Small intestine (tissue), 7 donors: ENCODE measurements around the gene OGG1. TPM values are rescaled to one million over a fixed set of nuclear protein-coding genes. Genes with fewer than 3 reads are reported as not detected.
"Not testable (repeated sequence)": the region's sequence is repeated elsewhere in the genome, so short reads cannot be mapped to it uniquely, and the experiment has no call there.

ENCODE experiments used
- DNase-seq, 2 donors: peaks; one replicate each; pipeline versions ENCODE4 v3.0.0 to v3.0.0-alpha.2; 2013
- FAIRE-seq: peaks from 2 replicates; lab custom pipeline; 2012; peaks lifted over from hg19 to GRCh38; lab: Jason Lieb, UNC
- H3K27ac ChIP-seq, 3 donors: one replicate each; pipeline ENCODE4 v1.5.1; 2013; ENCODE audit warnings: low read length in 2 of 3, mild to moderate bottlenecking in 2 of 3, control low read depth in 1 of 3, inconsistent platforms in 1 of 3, low read depth in 1 of 3, moderate library complexity in 1 of 3
- H3K27me3 ChIP-seq, 3 donors: one replicate each; pipeline ENCODE4 v1.6.1; 2013; ENCODE audit warnings: low read length in 3 of 3, inconsistent platforms in 1 of 3; ENCODE audit not compliant: control insufficient read depth in 3 of 3, insufficient read depth in 3 of 3
- H3K36me3 ChIP-seq, 3 donors: one replicate each; pipeline ENCODE4 v1.6.1; 2013; ENCODE audit warnings: low read length in 3 of 3, inconsistent platforms in 1 of 3, low read depth in 1 of 3, mild to moderate bottlenecking in 1 of 3, moderate library complexity in 1 of 3; ENCODE audit not compliant: control insufficient read depth in 3 of 3, insufficient read depth in 2 of 3
- H3K4me1 ChIP-seq, 3 donors: one replicate each; pipeline ENCODE4 v1.6.1; 2013; ENCODE audit warnings: low read length in 2 of 3, inconsistent platforms in 1 of 3, low read depth in 1 of 3, mild to moderate bottlenecking in 1 of 3, moderate library complexity in 1 of 3; ENCODE audit not compliant: control insufficient read depth in 3 of 3, insufficient read depth in 2 of 3
- H3K4me3 ChIP-seq, 3 donors: one replicate each; pipeline ENCODE4 v1.5.1; 2013; ENCODE audit warnings: low read length in 3 of 3, control low read depth in 1 of 3, inconsistent platforms in 1 of 3, low read depth in 1 of 3, mild to moderate bottlenecking in 1 of 3, moderate library complexity in 1 of 3
- H3K9me3 ChIP-seq, 2 donors: one replicate each; pipeline ENCODE4 v1.6.1; 2013; ENCODE audit warnings: low read depth in 1 of 2, low read length in 1 of 2; ENCODE audit not compliant: control insufficient read depth in 2 of 2, insufficient read depth in 1 of 2
- WGBS, 3 donors: extraction: QIAGEN DNeasy Blood & Tissue Kit; methylation state at CpG; one replicate each; pipeline ENCODE4 v1.1.7; 2013; 5-methylcytosine and 5-hydroxymethylcytosine counted together
- polyA plus RNA-seq, 4 donors: library from polyadenylated mRNA; stranded (reverse) in 3 of 4; unstranded in 1 of 4; fragments of 200-250 nt in 3 of 4; fragments of 120-200 nt in 1 of 4; gene quantifications; one replicate each; pipeline versions ENCODE4 v1.2.1 to v1.2.3, GENCODE V29; 2013
- donor health status: healthy with polysubstance abuse.
- donor health status: control.
- donor health status: control.
- donor health status: Bipolar disorder and iron deficiency.
- donor health status: healthy.

OGG1 gene
- polyA plus RNA-seq, 4 donors, result 25.4 to 111 (median 43.1) TPM

GRCh38 chr3:9769426-9770275 lies 19.9 kb downstream of the OGG1 start, which contains the start of gene CAMK1:
CAMK1 (minus strand) TSS chr3:9769947; CDS start chr3:9767749, 2,198 bp downstream.
- H3K27ac ChIP-seq, result peak within 1 kb of the TSS; percentile 52 to 73 (median 56)
- peaks cover 0 to 23% (median 0%) of the 10 kb centered on the region in 3 donors for H3K36me3 ChIP-seq
- FAIRE-seq, result no peak
- peaks cover 8 to 28% (median 15%) of the 10 kb centered on the region in 3 donors for H3K4me1 ChIP-seq
- WGBS, 3 donors, result 4 to 8% (median 4%) methylated on average over 32 to 49 of the region's 49 CpGs
- peak; percentile 69 to 84 for DNase-seq
- H3K4me3 ChIP-seq, result peak within 1 kb of the TSS; percentile 45 to 74 (median 57)
- no peaks in the 10 kb centered on the region for H3K9me3 ChIP-seq
- H3K27me3 ChIP-seq, result no peaks in the 10 kb centered on the region

- H3K9me3 ChIP-seq, result no peaks in the 10 kb centered on the region
- 10 to 19% (median 15%) methylated on average over 15 of the region's 15 CpGs for WGBS, 3 donors
These were observed 20.6 kb downstream of the OGG1 start for GRCh38 chr3:9770276-9770812.

GRCh38 chr3:9771007-9771406 lies 21.3 kb downstream of the OGG1 start:
- not testable (repeated sequence) for FAIRE-seq, DNase-seq, H3K27ac ChIP-seq, H3K4me3 ChIP-seq, H3K27me3 ChIP-seq, H3K9me3 ChIP-seq
- 72 to 88% (median 78%) methylated on average over 2 of the region's 2 CpGs for WGBS, 3 donors
- peaks cover 8 to 28% (median 15%) of the 10 kb centered on the region in 3 donors for H3K4me1 ChIP-seq
- H3K36me3 ChIP-seq, result peaks cover 0 to 14% (median 0%) of the 10 kb centered on the region in 3 donors

More at GRCh38 chr3:9770276-9770812, 20.6 kb downstream of the OGG1 start:
- Histone ChIP-seq H3K27me3 (no peaks in the 10 kb centered on the region), H3K27ac (peak overlapping the region; percentile 52 to 71 (median 56)), H3K36me3 (peaks cover 0 to 21% (median 0%) of the 10 kb centered on the region in 3 donors), H3K4me1 (peaks cover 8 to 28% (median 15%) of the 10 kb centered on the region in 3 donors), H3K4me3 (peak overlapping the region; percentile 14 to 74 (median 57))
- FAIRE-seq, result no peak
- peak; percentile 71 to 77 for DNase-seq

- H3K4me3 ChIP-seq, result no peak overlapping the region
These were observed 27.3 kb downstream of the OGG1 start for GRCh38 chr3:9776896-9777693.

GRCh38 chr3:9777694-9778021 lies 27.9 kb downstream of the OGG1 start:
- DNase-seq, result no peak
- no peaks in the 10 kb centered on the region for H3K27me3 ChIP-seq
- H3K4me3 ChIP-seq, result no peak overlapping the region
- FAIRE-seq, result no peak
- H3K27ac ChIP-seq, result peak overlapping the region in 1 of 3 donors; percentile 13
- peaks cover 6 to 56% (median 13%) of the 10 kb centered on the region in 3 donors for H3K4me1 ChIP-seq
- H3K9me3 ChIP-seq, result no peaks in the 10 kb centered on the region
- WGBS, 3 donors, result 91 to 100% (median 100%) methylated on average over 1 of the region's 1 CpG
- H3K36me3 ChIP-seq, result peaks cover 0 to 24% (median 4%) of the 10 kb centered on the region in 3 donors

More at GRCh38 chr3:9776896-9777693, 27.3 kb downstream of the OGG1 start:
- Histone ChIP-seq H3K36me3 (peaks cover 0 to 24% (median 4%) of the 10 kb centered on the region in 3 donors), H3K9me3 (no peaks in the 10 kb centered on the region), H3K27ac (no peak overlapping the region), H3K27me3 (no peaks in the 10 kb centered on the region), H3K4me1 (peaks cover 6 to 55% (median 13%) of the 10 kb centered on the region in 3 donors)
- FAIRE-seq (no peak), DNase-seq (no peak)
- WGBS, 3 donors, result 67 to 96% (median 90%) methylated on average over 5 of the region's 5 CpGs

GRCh38 chr3:9778143-9779074 lies 28.7 kb downstream of the OGG1 start:
- Histone ChIP-seq H3K36me3 (peaks cover 0 to 27% (median 4%) of the 10 kb centered on the region in 3 donors), H3K4me1 (peaks cover 6 to 56% (median 13%) of the 10 kb centered on the region in 3 donors), H3K9me3 (no peaks in the 10 kb centered on the region), H3K27ac (peak overlapping the region in 2 of 3 donors; percentile 47 to 86), H3K27me3 (no peaks in the 10 kb centered on the region), H3K4me3 (no peak overlapping the region)
- FAIRE-seq (no peak), DNase-seq (peak; percentile 71 to 72)
- 34 to 65% (median 58%) methylated on average over 5 of the region's 5 CpGs for WGBS, 3 donors

- Histone ChIP-seq H3K4me3 (no peak overlapping the region), H3K27ac (peak overlapping the region in 2 of 3 donors; percentile 47 to 86), H3K4me1 (peaks cover 6 to 56% (median 13%) of the 10 kb centered on the region in 3 donors), H3K27me3 (no peaks in the 10 kb centered on the region), H3K36me3 (peaks cover 4 to 33% (median 5%) of the 10 kb centered on the region in 3 donors), H3K9me3 (no peaks in the 10 kb centered on the region)
- 55 to 69% (median 60%) methylated on average over 6 of the region's 6 CpGs for WGBS, 3 donors
- no peak for FAIRE-seq
- DNase-seq, result no peak
These were observed 29.4 kb downstream of the OGG1 start for GRCh38 chr3:9779075-9779593.
